Measurements from ENCODE around the gene GSN. TPM values are rescaled to one million over a fixed set of nuclear protein-coding genes. Genes with fewer than 3 reads are reported as not detected.
A peak's percentile ranks its signal among the peaks of the same experiment; 100 is the strongest.

GSN gene
- total and polyA plus RNA-seq, 4 donors = 133 to 468 (median 233) TPM

GRCh38 chr9:121372239-121373010, 104.5 kb downstream of the GSN start:
- Histone ChIP-seq H3K4me3 (no peak overlapping the region), H3K36me3 (ENCODE audit: control insufficient read depth in 4 of 4, insufficient read depth in 4 of 4, low read length in 4 of 4) (no peaks in the 10 kb centered on the region), H3K4me1 (ENCODE audit: control insufficient read depth in 5 of 5, insufficient read depth in 5 of 5, low read length in 5 of 5) (peaks cover 7 to 50% (median 11%) of the 10 kb centered on the region in 5 donors), H3K9ac (ENCODE audit: insufficient read depth in 1 of 2, low read length in 2 of 2) (peak overlapping the region in 1 of 2 donors; percentile 34), H3K27me3 (ENCODE audit: control insufficient read depth in 3 of 3, insufficient read depth in 3 of 3, low read length in 2 of 3) (no peaks in the 10 kb centered on the region), H3K27ac (ENCODE audit: low read depth in 1 of 2, low read length in 1 of 2) (peak overlapping the region; percentile 74 to 88), H3K9me3 (ENCODE audit: control insufficient read depth in 4 of 4, insufficient read depth in 3 of 4, low read length in 3 of 4) (no peaks in the 10 kb centered on the region)
- ATAC-seq (ENCODE audit: insufficient read depth, low FRiP score) = no peak
- DNase-seq = peak in 2 of 3 donors; percentile 54 to 63
- 54 to 59% methylated on average over 6 of the region's 6 CpGs for WGBS, 2 donors
- TF ChIP-seq, protein P1, sequence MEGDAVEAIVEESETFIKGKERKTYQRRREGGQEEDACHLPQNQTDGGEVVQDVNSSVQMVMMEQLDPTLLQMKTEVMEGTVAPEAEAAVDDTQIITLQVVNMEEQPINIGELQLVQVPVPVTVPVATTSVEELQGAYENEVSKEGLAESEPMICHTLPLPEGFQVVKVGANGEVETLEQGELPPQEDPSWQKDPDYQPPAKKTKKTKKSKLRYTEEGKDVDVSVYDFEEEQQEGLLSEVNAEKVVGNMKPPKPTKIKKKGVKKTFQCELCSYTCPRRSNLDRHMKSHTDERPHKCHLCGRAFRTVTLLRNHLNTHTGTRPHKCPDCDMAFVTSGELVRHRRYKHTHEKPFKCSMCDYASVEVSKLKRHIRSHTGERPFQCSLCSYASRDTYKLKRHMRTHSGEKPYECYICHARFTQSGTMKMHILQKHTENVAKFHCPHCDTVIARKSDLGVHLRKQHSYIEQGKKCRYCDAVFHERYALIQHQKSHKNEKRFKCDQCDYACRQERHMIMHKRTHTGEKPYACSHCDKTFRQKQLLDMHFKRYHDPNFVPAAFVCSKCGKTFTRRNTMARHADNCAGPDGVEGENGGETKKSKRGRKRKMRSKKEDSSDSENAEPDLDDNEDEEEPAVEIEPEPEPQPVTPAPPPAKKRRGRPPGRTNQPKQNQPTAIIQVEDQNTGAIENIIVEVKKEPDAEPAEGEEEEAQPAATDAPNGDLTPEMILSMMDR (IDR thresholded peaks at IDR 0.05; ENCODE audit: control extremely low read depth, extremely low read depth) = no peak

GRCh38 chr9:121373011-121373729, 105.2 kb downstream of the GSN start:
- ATAC-seq (ENCODE audit: insufficient read depth, low FRiP score) (no peak), DNase-seq (peak; percentile 24 to 83 (median 73))
- WGBS, 2 donors = 37 to 56% methylated on average over 5 of the region's 5 CpGs

GRCh38 chr9:121376214-121376830, 108.4 kb downstream of the GSN start:
- ATAC-seq (ENCODE audit: insufficient read depth, low FRiP score) (no peak), DNase-seq (peak in 2 of 3 donors; percentile 52 to 65)
- Histone ChIP-seq H3K36me3 (ENCODE audit: control insufficient read depth in 4 of 4, insufficient read depth in 4 of 4, low read length in 4 of 4) (no peaks in the 10 kb centered on the region), H3K4me1 (ENCODE audit: control insufficient read depth in 5 of 5, insufficient read depth in 5 of 5, low read length in 5 of 5) (peaks cover 3 to 26% (median 11%) of the 10 kb centered on the region in 5 donors), H3K9me3 (ENCODE audit: control insufficient read depth in 4 of 4, insufficient read depth in 3 of 4, low read length in 3 of 4) (no peaks in the 10 kb centered on the region), H3K27me3 (ENCODE audit: control insufficient read depth in 3 of 3, insufficient read depth in 3 of 3, low read length in 2 of 3) (no peaks in the 10 kb centered on the region), H3K27ac (ENCODE audit: low read depth in 1 of 2, low read length in 1 of 2) (no peak overlapping the region), H3K4me3 (no peak overlapping the region), H3K9ac (ENCODE audit: insufficient read depth in 1 of 2, low read length in 2 of 2) (no peak overlapping the region)
- WGBS, 2 donors = 90 to 93% methylated on average over 4 of the region's 4 CpGs
- TF ChIP-seq, protein P1 (IDR thresholded peaks at IDR 0.05; ENCODE audit: control extremely low read depth, extremely low read depth) = peak; percentile 6

More at GRCh38 chr9:121373011-121373729, 105.2 kb downstream of the GSN start:
- Histone ChIP-seq H3K27me3 (ENCODE audit: control insufficient read depth in 3 of 3, insufficient read depth in 3 of 3, low read length in 2 of 3) (no peaks in the 10 kb centered on the region), H3K27ac (ENCODE audit: low read depth in 1 of 2, low read length in 1 of 2) (peak overlapping the region; percentile 50 to 74), H3K36me3 (ENCODE audit: control insufficient read depth in 4 of 4, insufficient read depth in 4 of 4, low read length in 4 of 4) (no peaks in the 10 kb centered on the region), H3K4me1 (ENCODE audit: control insufficient read depth in 5 of 5, insufficient read depth in 5 of 5, low read length in 5 of 5) (peaks cover 6 to 42% (median 8%) of the 10 kb centered on the region in 5 donors), H3K9me3 (ENCODE audit: control insufficient read depth in 4 of 4, insufficient read depth in 3 of 4, low read length in 3 of 4) (no peaks in the 10 kb centered on the region), H3K4me3 (no peak overlapping the region), H3K9ac (ENCODE audit: insufficient read depth in 1 of 2, low read length in 2 of 2) (peak overlapping the region in 1 of 2 donors; percentile 34)
- TF ChIP-seq, protein P1 (IDR thresholded peaks at IDR 0.05; ENCODE audit: control extremely low read depth, extremely low read depth) = no peak
